Keratinocyte (primary cell): ENCODE measurements around the gene ADAMTS16.

Experiments
- CTCF ChIP-seq, 3 experiments: IDR thresholded peaks in 1 of 3; conservative IDR thresholded peaks in 1 of 3; optimal IDR thresholded peaks in 1 of 3; 2 replicates in 2 of 3; 3 replicates in 1 of 3; pipeline versions ENCODE3 to v1.5.1; 2011; ENCODE audit warnings: low read length in 3 of 3, mild to moderate bottlenecking in 3 of 3, moderate library complexity in 2 of 3, control low read depth in 1 of 3, inconsistent platforms in 1 of 3; ENCODE audit not compliant: insufficient read depth in 2 of 3; ENCODE audit errors: extremely low read depth in 1 of 3
- EZH2 ChIP-seq: IDR thresholded peaks from one replicate; pipeline ENCODE4 v1.6.1; 2012; ENCODE audit warnings: inconsistent platforms, mild to moderate bottlenecking, low read length, moderate library complexity

- TF ChIP-seq EZH2: no peak
- no peak for TF ChIP-seq CTCF (optimal IDR thresholded peaks at IDR 0.05 in 1 of 3, IDR thresholded peaks at IDR 0.05 in 1 of 3, conservative IDR thresholded peaks at IDR 0.05 in 1 of 3; ENCODE audit: extremely low read depth in 1 of 3, insufficient read depth in 2 of 3, low read length in 3 of 3)
Observed at GRCh38 chr5:5301176-5301575, 161.0 kb downstream of the ADAMTS16 start.
